Measurements from ENCODE around the gene APOC3.

Gene APOC3

GRCh38 chr11:116853461-116854073 lies 23.9 kb downstream of the APOC3 start:
- TF ChIP-seq SIN3A (IDR thresholded peaks at IDR 0.05; ENCODE audit: borderline replicate concordance, insufficient read depth, low read length) (no peak), FOXP2 (optimal IDR thresholded peaks at IDR 0.05; ENCODE audit: borderline replicate concordance, extremely low read depth, extremely low read length, insufficient read depth) (no peak), TAF1 (IDR thresholded peaks at IDR 0.05; ENCODE audit: borderline replicate concordance, insufficient read depth, low read length) (no peak), POLR2AphosphoS5 (IDR thresholded peaks at IDR 0.05; ENCODE audit: low read depth, low read length) (no peak), REST (IDR thresholded peaks at IDR 0.05; ENCODE audit: insufficient read depth in 1 of 2, low read depth in 2 of 2, low read length in 2 of 2) (no peak)

GRCh38 chr11:116855413-116855812 lies 25.7 kb downstream of the APOC3 start:
- TF ChIP-seq SIN3A (IDR thresholded peaks at IDR 0.05; ENCODE audit: borderline replicate concordance, insufficient read depth, low read length) (no peak), REST (IDR thresholded peaks at IDR 0.05; ENCODE audit: insufficient read depth in 1 of 2, low read depth in 2 of 2, low read length in 2 of 2) (no peak), POLR2AphosphoS5 (IDR thresholded peaks at IDR 0.05; ENCODE audit: low read depth, low read length) (no peak), TAF1 (IDR thresholded peaks at IDR 0.05; ENCODE audit: borderline replicate concordance, insufficient read depth, low read length) (no peak), FOXP2 (optimal IDR thresholded peaks at IDR 0.05; ENCODE audit: borderline replicate concordance, extremely low read depth, extremely low read length, insufficient read depth) (no peak)

GRCh38 chr11:116856423-116856822 lies 26.7 kb downstream of the APOC3 start:
- TF ChIP-seq REST (IDR thresholded peaks at IDR 0.05; ENCODE audit: insufficient read depth in 1 of 2, low read depth in 2 of 2, low read length in 2 of 2) (no peak), POLR2AphosphoS5 (IDR thresholded peaks at IDR 0.05; ENCODE audit: low read depth, low read length) (no peak), FOXP2 (optimal IDR thresholded peaks at IDR 0.05; ENCODE audit: borderline replicate concordance, extremely low read depth, extremely low read length, insufficient read depth) (no peak), SIN3A (IDR thresholded peaks at IDR 0.05; ENCODE audit: borderline replicate concordance, insufficient read depth, low read length) (no peak)

GRCh38 chr11:116857316-116857715 lies 27.6 kb downstream of the APOC3 start:
- TF ChIP-seq TAF1 (IDR thresholded peaks at IDR 0.05; ENCODE audit: borderline replicate concordance, insufficient read depth, low read length) = no peak
- no peak for TF ChIP-seq SIN3A (IDR thresholded peaks at IDR 0.05; ENCODE audit: borderline replicate concordance, insufficient read depth, low read length)
- no peak for TF ChIP-seq POLR2AphosphoS5 (IDR thresholded peaks at IDR 0.05; ENCODE audit: low read depth, low read length)
- no peak for TF ChIP-seq FOXP2 (optimal IDR thresholded peaks at IDR 0.05; ENCODE audit: borderline replicate concordance, extremely low read depth, extremely low read length, insufficient read depth)
- TF ChIP-seq REST (IDR thresholded peaks at IDR 0.05; ENCODE audit: insufficient read depth in 1 of 2, low read depth in 2 of 2, low read length in 2 of 2) = no peak

GRCh38 chr11:116857936-116858335 lies 28.2 kb downstream of the APOC3 start:
- TF ChIP-seq POLR2AphosphoS5 (IDR thresholded peaks at IDR 0.05; ENCODE audit: low read depth, low read length) (no peak), FOXP2 (optimal IDR thresholded peaks at IDR 0.05; ENCODE audit: borderline replicate concordance, extremely low read depth, extremely low read length, insufficient read depth) (no peak), TAF1 (IDR thresholded peaks at IDR 0.05; ENCODE audit: borderline replicate concordance, insufficient read depth, low read length) (no peak), REST (IDR thresholded peaks at IDR 0.05; ENCODE audit: insufficient read depth in 1 of 2, low read depth in 2 of 2, low read length in 2 of 2) (no peak), SIN3A (IDR thresholded peaks at IDR 0.05; ENCODE audit: borderline replicate concordance, insufficient read depth, low read length) (no peak)

Data from PFSK-1 (cell line).